CD1c-positive myeloid dendritic cell (primary cell): ENCODE results near the gene CFHR2.
"Not testable (repeated sequence)": the region's sequence is repeated elsewhere in the genome, so short reads cannot be mapped to it uniquely, and the experiment has no call there.

Source experiments
- DNase-seq: peaks from one replicate; pipeline ENCODE4 v3.0.0-alpha.2; 2016; ENCODE audit errors: extremely low spot score

Gene CFHR2

DNA sequence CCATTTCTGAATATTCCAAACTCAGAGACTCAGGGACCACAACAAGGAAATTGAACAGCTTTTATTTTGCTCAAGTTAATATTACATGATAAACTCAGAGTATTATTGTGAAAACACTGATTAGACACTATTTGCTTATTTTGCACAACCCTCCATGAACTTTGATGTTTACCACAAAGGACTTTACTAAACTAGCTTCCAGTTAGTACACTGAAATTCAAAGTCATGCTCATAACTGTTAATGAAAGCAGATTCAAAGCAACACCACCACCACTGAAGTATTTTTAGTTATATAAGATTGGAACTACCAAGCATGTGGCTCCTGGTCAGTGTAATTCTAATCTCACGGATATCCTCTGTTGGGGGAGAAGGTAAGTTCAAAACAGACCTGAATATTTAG, at the start of gene CFHR2:
Gene CFHR2 (plus strand): TSS at position 171 of the 400 bp plus-strand sequence. CDS start 143 bp downstream, at position 314.
- DNase-seq = not testable (repeated sequence)

DNA sequence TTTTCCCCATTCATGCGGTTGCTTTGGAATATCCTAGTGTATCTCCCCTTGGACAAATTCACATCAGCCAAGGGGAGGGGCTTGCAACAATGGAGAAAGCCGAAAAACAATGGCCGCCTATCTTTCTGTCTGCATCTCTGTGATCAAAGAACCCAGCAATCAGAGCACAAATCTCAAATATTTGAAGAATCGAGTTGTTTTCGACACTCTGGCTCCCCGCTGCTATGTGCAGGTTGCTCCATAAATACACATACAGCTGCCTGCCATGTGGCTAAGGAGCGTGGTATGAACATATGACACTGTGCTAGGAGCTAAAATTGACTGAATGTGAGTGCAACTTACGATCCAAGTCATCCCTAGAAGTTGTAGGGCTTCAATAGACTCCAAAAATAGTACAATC, 47.2 kb upstream of the CFHR2 start:
- no peak for DNase-seq

DNA sequence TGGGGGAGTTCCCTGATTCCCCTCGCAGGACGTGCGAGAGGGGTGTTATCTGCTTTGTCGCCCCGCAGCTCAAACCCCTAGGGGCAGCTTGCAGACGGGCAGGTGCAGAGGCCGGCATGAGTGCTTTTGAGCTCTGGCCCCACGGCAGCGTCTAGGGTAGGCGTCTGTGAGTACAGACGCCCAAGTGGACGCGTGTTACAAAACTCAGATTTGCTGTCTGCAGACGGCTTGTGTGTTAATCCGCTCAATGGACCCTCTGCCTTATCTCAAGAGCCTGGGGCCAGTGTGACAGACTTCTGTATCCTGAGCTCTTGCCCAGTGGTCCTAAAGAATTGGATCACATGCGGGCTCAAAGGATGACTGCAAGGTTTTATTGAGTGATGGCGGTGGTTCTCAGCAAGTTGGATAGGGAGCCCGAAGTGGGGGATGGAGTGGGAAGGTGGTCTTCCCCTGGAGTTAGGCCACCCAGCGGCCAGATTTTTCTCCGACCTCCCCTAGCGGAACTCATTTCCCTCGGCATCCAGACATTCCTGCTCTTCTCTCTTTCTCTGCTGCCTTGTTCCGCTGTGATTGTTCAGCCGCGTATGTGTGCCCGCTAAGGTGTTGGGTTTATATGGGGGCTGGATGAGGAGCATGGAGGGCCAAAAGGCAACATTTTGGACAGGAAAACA, 46.2 kb upstream of the CFHR2 start:
- no peak for DNase-seq

DNA sequence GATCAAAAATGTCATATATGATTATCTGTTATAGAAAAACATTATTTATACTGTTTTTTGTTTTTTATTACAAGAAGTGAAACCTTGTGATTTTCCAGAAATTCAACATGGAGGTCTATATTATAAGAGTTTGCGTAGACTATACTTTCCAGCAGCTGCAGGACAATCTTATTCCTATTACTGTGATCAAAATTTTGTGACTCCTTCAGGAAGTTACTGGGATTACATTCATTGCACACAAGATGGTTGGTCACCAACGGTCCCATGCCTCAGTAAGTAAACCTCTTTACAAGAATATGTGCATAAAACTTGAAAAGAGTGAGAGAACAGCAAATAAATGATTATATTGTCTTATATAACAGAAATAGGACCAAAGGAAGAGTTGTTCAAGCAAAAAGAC, 41.2 kb upstream of the CFHR2 start:
- no peak for DNase-seq

- no peak for DNase-seq
These were observed 33.3 kb upstream of the CFHR2 start for GRCh38 chr1:196910215-196910614.

- not testable (repeated sequence) for DNase-seq
These were observed 31.3 kb upstream of the CFHR2 start for GRCh38 chr1:196912283-196912682.

DNA sequence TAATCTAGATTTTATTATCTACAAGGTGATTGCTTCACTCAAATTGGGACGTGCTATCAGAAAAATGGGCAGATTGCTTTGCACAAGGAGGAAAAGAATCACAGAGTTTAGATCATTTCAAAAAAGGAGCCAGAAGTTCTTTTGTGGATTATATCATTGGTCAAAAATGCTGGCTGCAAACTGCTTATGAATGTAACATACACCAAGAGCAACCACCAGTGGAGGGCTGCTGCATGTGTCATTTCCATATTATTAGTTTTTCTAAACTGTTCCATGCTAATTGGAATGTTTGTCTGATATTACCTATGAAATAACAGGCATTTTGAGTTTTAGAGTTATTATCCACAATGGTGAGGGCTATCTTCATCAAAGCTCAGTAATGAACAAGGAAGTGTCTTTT, 16.7 kb upstream of the CFHR2 start:
- not testable (repeated sequence) for DNase-seq

GRCh38 chr1:196932853-196933252, 10.7 kb upstream of the CFHR2 start:
- not testable (repeated sequence) for DNase-seq

GRCh38 chr1:196933531-196934189, 9.9 kb upstream of the CFHR2 start:
- DNase-seq = no peak

- DNase-seq = not testable (repeated sequence)
These were observed 2.1 kb upstream of the CFHR2 start for GRCh38 chr1:196941474-196941873.

DNA sequence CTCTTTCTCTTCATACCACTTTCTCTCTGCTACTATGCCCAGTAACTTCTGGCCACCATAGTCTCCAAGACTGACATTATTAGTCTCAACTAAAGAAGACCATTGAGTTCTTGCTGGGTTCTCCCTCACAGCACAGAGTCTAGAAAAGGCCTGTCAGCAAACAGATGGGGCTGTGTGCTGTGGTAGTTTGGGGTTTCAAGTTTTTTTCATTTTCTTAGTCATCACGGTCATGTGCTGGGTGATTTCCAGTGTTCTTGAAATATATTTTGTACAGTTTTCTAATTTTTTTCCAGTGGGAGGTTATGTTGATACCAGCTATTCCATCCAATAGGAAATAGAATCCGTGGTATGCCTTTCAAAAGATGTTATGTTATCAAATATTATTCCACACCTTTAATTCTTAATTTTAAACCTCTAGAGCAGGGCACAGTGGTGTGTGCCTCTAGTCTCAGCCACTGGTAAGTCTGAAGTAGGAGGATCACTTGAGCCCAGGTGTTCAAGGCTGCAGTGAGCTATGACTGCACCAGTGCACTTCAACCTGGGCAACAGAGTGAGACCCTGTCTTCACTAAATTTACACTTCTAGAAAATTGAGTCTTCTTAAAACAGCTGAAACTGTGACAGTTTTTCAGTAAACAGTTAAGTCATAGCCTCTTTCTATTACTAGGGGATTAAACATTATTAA, 8.3 kb downstream of the CFHR2 start:
- DNase-seq = no peak

GRCh38 chr1:196954778-196955177, 11.2 kb downstream of the CFHR2 start:
- no peak for DNase-seq

GRCh38 chr1:196955926-196956325, 12.4 kb downstream of the CFHR2 start:
- no peak for DNase-seq

- DNase-seq = no peak
These were observed 17.3 kb downstream of the CFHR2 start for GRCh38 chr1:196960854-196961253.

DNA sequence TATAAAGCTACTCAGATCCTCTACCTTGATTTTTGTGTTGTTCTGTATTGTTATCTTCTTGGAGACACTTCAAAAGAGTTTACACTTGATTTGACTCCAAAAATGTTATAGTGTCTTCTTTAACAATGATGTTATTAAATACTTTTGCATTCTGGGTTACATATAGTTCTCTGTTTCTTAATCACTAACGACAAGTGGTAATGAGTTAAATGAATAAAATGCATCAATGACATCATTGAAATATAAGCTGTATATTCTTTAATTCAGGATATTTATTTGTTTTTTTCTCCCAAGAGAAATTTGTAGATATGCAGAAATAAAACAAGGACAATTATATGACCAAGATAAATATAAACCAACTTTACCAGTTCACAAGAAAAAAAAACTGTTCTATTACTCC, 26.6 kb downstream of the CFHR2 start:
- no peak for DNase-seq

GRCh38 chr1:196976278-196976677, 32.7 kb downstream of the CFHR2 start:
- DNase-seq = no peak

- DNase-seq = no peak
These were observed 33.7 kb downstream of the CFHR2 start, which contains the start of gene CFHR5 for GRCh38 chr1:196977278-196977677. Gene CFHR5, plus strand, starts transcription at chr1:196977556. Its CDS starts 109 bp downstream, at chr1:196977665.

DNA sequence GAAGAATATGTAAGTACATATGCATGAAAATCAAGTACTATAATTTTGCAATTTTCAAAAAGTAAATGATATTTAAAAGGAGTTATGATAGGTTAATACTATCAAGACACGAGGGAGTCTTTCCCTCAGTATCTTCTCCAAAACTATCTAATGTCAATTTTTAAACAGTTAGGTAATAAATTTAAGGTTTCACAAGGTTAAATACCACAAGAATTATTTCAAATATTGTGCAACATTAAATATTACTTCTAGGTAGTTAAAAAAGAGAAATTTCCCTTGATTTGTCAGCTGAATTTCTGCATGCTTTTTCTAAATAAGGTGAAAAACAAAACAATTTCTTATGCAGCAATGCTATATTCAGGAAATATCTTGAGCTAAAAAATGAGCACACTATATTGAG, 37.3 kb downstream of the CFHR2 start:
- no peak for DNase-seq

- DNase-seq = not testable (repeated sequence)
These were observed 38.7 kb downstream of the CFHR2 start for GRCh38 chr1:196982247-196982646.

- DNase-seq = not testable (repeated sequence)
These were observed 48.5 kb downstream of the CFHR2 start for GRCh38 chr1:196991919-196992651.

DNA sequence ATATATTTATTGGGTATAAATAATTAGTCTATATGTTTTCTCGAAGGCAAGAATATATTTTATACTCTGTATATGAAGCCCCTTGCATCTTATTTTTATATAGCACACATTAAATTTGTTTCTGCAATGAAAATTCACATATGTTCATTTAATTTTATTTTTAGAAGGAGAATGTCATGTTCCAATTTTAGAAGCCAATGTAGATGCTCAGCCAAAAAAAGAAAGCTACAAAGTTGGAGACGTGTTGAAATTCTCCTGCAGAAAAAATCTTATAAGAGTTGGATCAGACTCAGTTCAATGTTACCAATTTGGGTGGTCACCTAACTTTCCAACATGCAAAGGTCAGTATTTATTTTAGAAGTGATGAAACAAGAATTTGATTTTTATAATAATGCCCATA, 50.4 kb downstream of the CFHR2 start:
- no peak for DNase-seq

DNA sequence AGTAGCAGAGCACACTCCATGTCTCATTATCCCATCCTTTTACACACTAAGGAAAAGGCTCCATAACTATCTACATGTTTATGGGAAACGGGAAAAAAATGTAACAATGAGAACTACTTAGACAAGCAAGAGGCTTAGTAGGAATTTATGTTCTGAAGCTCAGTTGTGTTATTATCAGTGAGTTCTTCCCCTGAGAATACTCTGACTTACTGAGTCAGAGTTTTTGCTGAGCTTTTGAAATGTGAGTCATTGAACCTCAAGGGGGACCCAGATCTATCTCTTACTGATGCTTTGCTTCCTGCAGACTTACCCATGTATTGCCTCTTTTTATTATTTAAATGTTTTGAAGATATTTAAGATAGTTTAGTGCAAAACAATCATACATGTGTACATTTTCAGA, 53.9 kb downstream of the CFHR2 start:
- no peak for DNase-seq
